Testis (tissue), 2 donors: Measurements from ENCODE around the gene FER1L5.

ENCODE experiments used
- CTCF ChIP-seq, 3 experiments: fragments of 450-650 bp in 2 of 3; fragments of 200-600 bp in 1 of 3; sonication (generic) in 1 of 3; IDR thresholded peaks; one replicate each; pipeline ENCODE4 v1.5.1; 2016 to 2019; ENCODE audit warnings: antibody characterized with exemption in 3 of 3, mild to moderate bottlenecking in 2 of 3, moderate library complexity in 1 of 3
- POLR2A ChIP-seq: fragments of 450-650 bp; IDR thresholded peaks from one replicate; pipeline ENCODE4 v1.6.1; 2017; ENCODE audit warnings: antibody characterized with exemption, mild to moderate bottlenecking, moderate library complexity

GRCh38 chr2:96616535-96616934 lies 26.0 kb upstream of the FER1L5 start:
- TF ChIP-seq CTCF (IDR thresholded peaks at IDR 0.05) (no peak), POLR2A (no peak)
